ENCODE data around the gene POGLUT3. TPM values are rescaled to one million over a fixed set of nuclear protein-coding genes. Genes with fewer than 3 reads are reported as not detected.

Gene POGLUT3
- total RNA-seq, 4 donors from 2014 or later, result 1.8 to 8.1 (median 6.9) TPM

DNA sequence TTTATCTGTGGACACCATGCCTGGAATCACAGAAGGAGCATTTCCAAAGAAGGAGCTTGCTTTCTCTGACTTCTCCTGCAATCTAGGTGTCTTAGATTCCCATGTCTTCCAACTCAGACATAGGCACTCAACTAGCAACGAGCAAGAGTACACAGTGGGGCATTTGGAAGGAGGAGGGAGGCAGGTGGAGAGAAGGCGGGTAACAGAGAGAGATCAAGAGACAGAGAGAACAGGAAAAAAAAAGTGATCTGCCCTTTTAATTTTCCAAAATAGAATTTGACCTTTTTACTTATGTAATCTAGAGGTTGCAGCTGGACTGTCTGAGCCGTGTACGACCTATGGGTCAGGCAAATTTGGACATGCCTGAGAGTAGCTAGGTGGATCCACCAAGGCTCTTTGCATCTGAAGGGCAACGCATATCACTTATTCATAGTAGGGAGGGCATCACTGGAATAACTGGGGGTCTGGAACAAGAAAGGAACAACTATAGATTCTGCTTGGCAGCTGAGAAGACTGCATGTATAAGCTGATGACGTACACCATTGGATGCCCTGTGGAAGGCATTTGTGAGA, 37.3 kb upstream of the POGLUT3 start:
- DNase-seq, result no peak
- H3K36me3 ChIP-seq, result no peaks in the 10 kb centered on the region
- H3K27me3 ChIP-seq, result no peaks in the 10 kb centered on the region
- intact Hi-C loops (cut with DNase I; ENCODE audit: low total_unique reads) (no loop called here), in situ Hi-C loops (cut with MboI; ENCODE audit: low pct_ligation_motif_present in 1 of 4, low pct_unique_long_range_greater_than_20kb in 1 of 4, low sequenced_read_pairs in 3 of 4) (no loop called here)
- H3K4me1 ChIP-seq, result peaks cover 0 to 9% (median 3%) of the 10 kb centered on the region in 4 donors
- TF ChIP-seq POLR2A (IDR thresholded peaks at IDR 0.05), result no peak
- no peak overlapping the region for H3K4me3 ChIP-seq
- H3K9me3 ChIP-seq, result no peaks in the 10 kb centered on the region
- 81 to 85% methylated on average over 5 to 6 of the region's 6 CpGs for WGBS, 2 donors (ENCODE audit: low coverage in 1 of 2)
- no peak overlapping the region for H3K27ac ChIP-seq

DNA sequence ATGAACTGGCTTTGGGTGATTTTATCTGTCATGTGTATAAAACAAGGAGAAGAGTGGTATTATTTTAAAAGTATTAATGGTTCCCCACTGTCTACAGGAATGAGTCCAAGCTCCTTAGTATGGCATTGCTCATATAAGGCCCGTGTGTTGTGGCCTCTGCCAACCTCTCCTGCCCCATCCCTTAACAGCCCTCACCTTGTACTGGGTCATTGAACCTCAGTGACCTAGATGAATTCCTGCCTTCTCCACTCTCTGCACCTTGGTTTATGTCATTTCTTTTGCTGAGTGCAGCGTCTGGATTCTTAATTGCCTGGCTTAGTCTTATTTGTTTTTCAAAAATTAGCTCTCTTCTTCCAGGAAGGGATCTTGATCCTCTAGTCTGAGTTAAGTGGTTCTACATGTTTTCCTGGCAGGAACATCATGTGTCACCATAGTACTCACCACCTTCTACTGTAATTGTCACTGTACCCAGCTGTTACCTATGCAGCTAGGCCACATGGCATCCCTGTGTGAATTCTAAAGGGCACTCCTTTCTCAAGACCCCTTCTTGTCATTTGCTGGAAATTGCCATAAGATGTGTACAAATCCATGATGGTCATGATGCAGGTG, 36.2 kb upstream of the POGLUT3 start:
- 57 to 64% methylated on average over 2 of the region's 2 CpGs for WGBS, 2 donors (ENCODE audit: low coverage in 1 of 2)
- no peaks in the 10 kb centered on the region for H3K36me3 ChIP-seq
- no peaks in the 10 kb centered on the region for H3K27me3 ChIP-seq
- in situ Hi-C loops (cut with MboI; ENCODE audit: low pct_ligation_motif_present in 1 of 4, low pct_unique_long_range_greater_than_20kb in 1 of 4, low sequenced_read_pairs in 3 of 4) (no loop called here), intact Hi-C loops (cut with DNase I; ENCODE audit: low total_unique reads) (no loop called here)
- H3K4me3 ChIP-seq, result no peak overlapping the region
- DNase-seq, result no peak
- H3K27ac ChIP-seq, result no peak overlapping the region
- H3K4me1 ChIP-seq, result peaks cover 0 to 9% (median 3%) of the 10 kb centered on the region in 4 donors
- H3K9me3 ChIP-seq, result no peaks in the 10 kb centered on the region
- TF ChIP-seq, protein P1, sequence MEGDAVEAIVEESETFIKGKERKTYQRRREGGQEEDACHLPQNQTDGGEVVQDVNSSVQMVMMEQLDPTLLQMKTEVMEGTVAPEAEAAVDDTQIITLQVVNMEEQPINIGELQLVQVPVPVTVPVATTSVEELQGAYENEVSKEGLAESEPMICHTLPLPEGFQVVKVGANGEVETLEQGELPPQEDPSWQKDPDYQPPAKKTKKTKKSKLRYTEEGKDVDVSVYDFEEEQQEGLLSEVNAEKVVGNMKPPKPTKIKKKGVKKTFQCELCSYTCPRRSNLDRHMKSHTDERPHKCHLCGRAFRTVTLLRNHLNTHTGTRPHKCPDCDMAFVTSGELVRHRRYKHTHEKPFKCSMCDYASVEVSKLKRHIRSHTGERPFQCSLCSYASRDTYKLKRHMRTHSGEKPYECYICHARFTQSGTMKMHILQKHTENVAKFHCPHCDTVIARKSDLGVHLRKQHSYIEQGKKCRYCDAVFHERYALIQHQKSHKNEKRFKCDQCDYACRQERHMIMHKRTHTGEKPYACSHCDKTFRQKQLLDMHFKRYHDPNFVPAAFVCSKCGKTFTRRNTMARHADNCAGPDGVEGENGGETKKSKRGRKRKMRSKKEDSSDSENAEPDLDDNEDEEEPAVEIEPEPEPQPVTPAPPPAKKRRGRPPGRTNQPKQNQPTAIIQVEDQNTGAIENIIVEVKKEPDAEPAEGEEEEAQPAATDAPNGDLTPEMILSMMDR (IDR thresholded peaks at IDR 0.05), result no peak
- no peak for TF ChIP-seq POLR2AphosphoS5 (IDR thresholded peaks at IDR 0.05)
- TF ChIP-seq EP300 (IDR thresholded peaks at IDR 0.05; ENCODE audit: low read depth), result no peak
- TF ChIP-seq POLR2A (IDR thresholded peaks at IDR 0.05), result no peak

DNA sequence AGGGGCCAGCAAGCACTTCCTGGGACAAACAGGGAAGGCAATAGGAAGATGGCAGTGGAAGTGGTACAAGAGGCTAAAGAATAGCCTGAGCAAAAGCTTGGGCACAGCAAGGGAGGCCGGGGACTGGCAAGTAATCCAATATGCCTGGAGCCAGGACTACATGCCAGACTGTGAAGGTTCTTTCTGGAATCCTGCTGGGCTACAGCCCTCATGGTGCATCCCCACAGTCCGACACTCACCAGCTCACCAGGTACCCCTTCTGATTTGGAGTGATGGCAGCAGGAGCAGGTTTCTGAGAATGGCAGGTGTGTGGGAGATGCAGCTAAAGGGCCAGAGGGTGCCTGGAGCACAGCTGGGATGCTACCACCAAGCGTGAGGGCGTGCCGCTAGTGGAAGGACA, 32.2 kb upstream of the POGLUT3 start:
- DNase-seq, result no peak
- Histone ChIP-seq H3K4me3 (no peak overlapping the region), H3K4me1 (no peaks in the 10 kb centered on the region), H3K27ac (no peak overlapping the region), H3K27me3 (no peaks in the 10 kb centered on the region), H3K36me3 (no peaks in the 10 kb centered on the region), H3K9me3 (no peaks in the 10 kb centered on the region)
- 97 to 100% methylated on average over 1 to 5 of the region's 5 CpGs for WGBS, 2 donors (ENCODE audit: low coverage in 1 of 2)
- intact Hi-C loops (cut with DNase I; ENCODE audit: low total_unique reads), result no loop called here
- in situ Hi-C loops (cut with MboI; ENCODE audit: low pct_ligation_motif_present in 1 of 4, low pct_unique_long_range_greater_than_20kb in 1 of 4, low sequenced_read_pairs in 3 of 4), result no loop called here
- TF ChIP-seq POLR2A (IDR thresholded peaks at IDR 0.05) (no peak), POLR2AphosphoS5 (IDR thresholded peaks at IDR 0.05) (no peak), EP300 (IDR thresholded peaks at IDR 0.05; ENCODE audit: low read depth) (no peak)
- TF ChIP-seq, protein P1 (IDR thresholded peaks at IDR 0.05), result no peak

DNA sequence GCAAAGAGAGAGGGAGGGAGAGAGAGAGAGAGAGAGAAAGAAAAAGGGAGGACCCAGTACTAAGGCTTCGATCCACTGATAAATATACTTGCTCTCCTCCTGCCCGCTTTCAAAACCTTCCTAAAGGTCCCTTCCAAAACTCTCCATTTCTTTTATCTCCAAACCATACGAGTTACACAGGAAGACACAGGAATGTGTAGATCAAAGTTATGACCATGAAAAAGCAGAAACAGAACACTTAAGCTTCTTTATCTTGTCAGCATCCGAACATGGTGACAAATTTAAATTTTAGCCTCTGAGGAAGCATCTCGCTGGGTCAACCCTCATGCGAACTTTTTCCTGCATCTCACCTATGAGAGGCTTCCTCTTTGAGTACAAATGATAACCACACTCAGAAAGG, 29.2 kb upstream of the POGLUT3 start:
- no peak overlapping the region for H3K4me3 ChIP-seq
- TF ChIP-seq, protein P1 (IDR thresholded peaks at IDR 0.05), result no peak
- no peak for TF ChIP-seq EP300 (IDR thresholded peaks at IDR 0.05; ENCODE audit: low read depth)
- no peak for TF ChIP-seq POLR2AphosphoS5 (IDR thresholded peaks at IDR 0.05)
- no peak for TF ChIP-seq POLR2A (IDR thresholded peaks at IDR 0.05)
- no peaks in the 10 kb centered on the region for H3K36me3 ChIP-seq
- H3K27me3 ChIP-seq, result no peaks in the 10 kb centered on the region
- no peaks in the 10 kb centered on the region for H3K4me1 ChIP-seq
- in situ Hi-C loops (cut with MboI; ENCODE audit: low pct_ligation_motif_present in 1 of 4, low pct_unique_long_range_greater_than_20kb in 1 of 4, low sequenced_read_pairs in 3 of 4) (no loop called here), intact Hi-C loops (cut with DNase I; ENCODE audit: low total_unique reads) (no loop called here)
- no peak for DNase-seq
- no peaks in the 10 kb centered on the region for H3K9me3 ChIP-seq
- WGBS, 2 donors (ENCODE audit: low coverage in 1 of 2), result 82 to 84% methylated on average over 6 of the region's 6 CpGs
- H3K27ac ChIP-seq, result no peak overlapping the region
